A673 (cell line): ENCODE data around the gene GARNL3.

Source experiments
- EZH2 ChIP-seq: fragments of 200-600 bp; sonication (generic); IDR thresholded peaks from 2 replicates; pipeline ENCODE4 v1.6.1; 2017; ENCODE audit warnings: borderline replicate concordance, low read depth, mild to moderate bottlenecking, mixed read lengths, antibody characterized with exemption, low read length; ENCODE audit not compliant: poor library complexity, severe bottlenecking
- TF ChIP-seq, protein P1 (sequence below): fragments of 300-800, 200-600 bp; sonication (generic); conservative IDR thresholded peaks from 2 replicates; pipeline ENCODE4 v1.5.1; 2017; ENCODE audit warnings: low read depth, mild to moderate bottlenecking, antibody characterized with exemption, low read length, moderate library complexity, mixed read lengths

DNA sequence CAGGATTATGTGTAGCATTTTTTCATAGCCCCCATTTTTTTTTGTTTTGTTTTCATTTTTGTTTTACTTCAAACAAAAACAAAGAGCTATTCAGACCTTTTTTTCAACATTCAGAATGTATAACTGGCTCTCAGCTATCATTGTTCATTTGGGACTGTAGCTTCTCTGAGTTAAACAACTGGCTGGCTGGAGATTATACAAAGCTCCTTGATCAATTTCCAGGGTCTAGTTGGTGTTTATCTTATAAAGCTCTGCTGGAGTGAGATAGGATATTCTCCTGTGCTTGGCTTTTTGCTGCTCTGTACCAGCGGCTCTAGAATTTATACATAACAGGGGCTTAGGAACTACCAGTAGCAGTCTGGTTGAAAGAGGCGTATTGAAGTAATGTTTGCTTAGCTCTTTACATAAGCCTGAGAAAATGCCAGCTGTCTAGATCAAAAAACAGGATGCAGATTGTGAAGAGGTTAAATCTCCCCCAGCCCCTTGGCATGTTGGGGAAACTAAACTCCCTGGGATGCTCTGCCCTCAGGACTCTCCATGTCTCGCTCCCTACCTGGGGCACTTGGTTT, 15.2 kb downstream of the GARNL3 start:
- TF ChIP-seq, protein P1, sequence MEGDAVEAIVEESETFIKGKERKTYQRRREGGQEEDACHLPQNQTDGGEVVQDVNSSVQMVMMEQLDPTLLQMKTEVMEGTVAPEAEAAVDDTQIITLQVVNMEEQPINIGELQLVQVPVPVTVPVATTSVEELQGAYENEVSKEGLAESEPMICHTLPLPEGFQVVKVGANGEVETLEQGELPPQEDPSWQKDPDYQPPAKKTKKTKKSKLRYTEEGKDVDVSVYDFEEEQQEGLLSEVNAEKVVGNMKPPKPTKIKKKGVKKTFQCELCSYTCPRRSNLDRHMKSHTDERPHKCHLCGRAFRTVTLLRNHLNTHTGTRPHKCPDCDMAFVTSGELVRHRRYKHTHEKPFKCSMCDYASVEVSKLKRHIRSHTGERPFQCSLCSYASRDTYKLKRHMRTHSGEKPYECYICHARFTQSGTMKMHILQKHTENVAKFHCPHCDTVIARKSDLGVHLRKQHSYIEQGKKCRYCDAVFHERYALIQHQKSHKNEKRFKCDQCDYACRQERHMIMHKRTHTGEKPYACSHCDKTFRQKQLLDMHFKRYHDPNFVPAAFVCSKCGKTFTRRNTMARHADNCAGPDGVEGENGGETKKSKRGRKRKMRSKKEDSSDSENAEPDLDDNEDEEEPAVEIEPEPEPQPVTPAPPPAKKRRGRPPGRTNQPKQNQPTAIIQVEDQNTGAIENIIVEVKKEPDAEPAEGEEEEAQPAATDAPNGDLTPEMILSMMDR: no peak
- TF ChIP-seq EZH2: no peak
